ENCODE measurements around the gene NPEPL1.

NPEPL1 gene

DNA sequence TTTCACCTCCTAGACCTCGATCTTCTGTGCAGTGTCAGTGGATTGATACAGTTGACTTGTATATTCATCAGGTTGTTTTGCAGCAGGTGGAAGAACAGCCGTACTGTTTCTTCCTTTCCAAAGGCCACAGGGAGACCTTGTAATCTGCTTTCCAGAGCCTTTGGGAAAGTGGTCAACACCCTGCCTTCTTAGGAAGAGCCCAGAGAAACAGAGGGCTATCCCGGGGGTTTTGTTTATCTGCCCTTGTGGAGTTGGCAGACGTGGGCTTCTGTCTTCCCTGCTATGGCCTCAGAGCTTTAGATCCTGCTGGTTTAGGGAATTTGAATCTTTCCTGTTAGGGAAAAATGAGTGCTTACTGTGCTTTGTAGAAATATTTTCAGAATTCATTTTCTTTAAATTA lies 21.9 kb upstream of the NPEPL1 start:
- TF ChIP-seq, protein P1, sequence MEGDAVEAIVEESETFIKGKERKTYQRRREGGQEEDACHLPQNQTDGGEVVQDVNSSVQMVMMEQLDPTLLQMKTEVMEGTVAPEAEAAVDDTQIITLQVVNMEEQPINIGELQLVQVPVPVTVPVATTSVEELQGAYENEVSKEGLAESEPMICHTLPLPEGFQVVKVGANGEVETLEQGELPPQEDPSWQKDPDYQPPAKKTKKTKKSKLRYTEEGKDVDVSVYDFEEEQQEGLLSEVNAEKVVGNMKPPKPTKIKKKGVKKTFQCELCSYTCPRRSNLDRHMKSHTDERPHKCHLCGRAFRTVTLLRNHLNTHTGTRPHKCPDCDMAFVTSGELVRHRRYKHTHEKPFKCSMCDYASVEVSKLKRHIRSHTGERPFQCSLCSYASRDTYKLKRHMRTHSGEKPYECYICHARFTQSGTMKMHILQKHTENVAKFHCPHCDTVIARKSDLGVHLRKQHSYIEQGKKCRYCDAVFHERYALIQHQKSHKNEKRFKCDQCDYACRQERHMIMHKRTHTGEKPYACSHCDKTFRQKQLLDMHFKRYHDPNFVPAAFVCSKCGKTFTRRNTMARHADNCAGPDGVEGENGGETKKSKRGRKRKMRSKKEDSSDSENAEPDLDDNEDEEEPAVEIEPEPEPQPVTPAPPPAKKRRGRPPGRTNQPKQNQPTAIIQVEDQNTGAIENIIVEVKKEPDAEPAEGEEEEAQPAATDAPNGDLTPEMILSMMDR (IDR thresholded peaks at IDR 0.05) = no peak

DNA sequence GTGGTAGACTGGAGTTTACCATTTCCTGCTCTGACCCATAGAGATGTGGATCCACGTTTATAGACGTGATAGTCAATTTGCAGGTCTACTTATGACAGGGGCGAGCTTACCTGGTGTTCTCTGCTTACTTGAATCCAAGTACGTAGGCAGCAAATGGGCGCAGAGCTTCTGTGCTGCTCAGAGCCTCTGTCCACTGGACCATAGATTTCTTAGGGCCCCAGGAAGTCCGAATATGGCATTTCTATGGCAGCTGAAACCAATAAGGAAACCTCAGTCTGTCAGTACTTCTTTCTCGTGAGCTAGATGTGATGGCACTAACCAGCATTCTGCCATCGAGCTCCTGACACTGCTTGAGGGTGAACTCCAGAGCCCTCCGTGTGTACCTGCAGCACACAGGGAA lies 19.5 kb upstream of the NPEPL1 start:
- TF ChIP-seq, protein P1 (IDR thresholded peaks at IDR 0.05) = no peak

DNA sequence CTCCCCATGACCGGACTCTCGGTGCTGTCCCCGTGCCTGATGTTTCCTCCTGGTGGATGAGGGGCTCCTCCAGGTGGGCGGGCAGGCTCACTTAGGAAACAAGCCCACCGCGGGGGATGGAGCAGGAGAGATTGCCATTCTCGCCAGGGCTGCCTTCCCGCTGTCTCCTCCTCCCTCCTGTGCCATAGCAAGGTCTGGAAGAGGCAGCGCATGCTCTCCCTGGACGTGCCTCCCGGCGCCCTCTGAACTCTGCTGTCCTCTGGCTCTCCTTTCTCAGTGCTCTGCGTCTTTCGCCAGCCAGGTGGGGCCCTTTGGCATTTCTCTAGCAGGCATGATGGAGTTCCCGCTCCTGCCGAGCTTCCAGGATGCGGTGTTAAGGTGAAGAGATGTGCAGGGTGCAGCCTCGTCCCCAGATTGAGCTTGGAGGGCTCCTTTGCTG lies 17.4 kb upstream of the NPEPL1 start:
- TF ChIP-seq, protein P1 (IDR thresholded peaks at IDR 0.05) = no peak

DNA sequence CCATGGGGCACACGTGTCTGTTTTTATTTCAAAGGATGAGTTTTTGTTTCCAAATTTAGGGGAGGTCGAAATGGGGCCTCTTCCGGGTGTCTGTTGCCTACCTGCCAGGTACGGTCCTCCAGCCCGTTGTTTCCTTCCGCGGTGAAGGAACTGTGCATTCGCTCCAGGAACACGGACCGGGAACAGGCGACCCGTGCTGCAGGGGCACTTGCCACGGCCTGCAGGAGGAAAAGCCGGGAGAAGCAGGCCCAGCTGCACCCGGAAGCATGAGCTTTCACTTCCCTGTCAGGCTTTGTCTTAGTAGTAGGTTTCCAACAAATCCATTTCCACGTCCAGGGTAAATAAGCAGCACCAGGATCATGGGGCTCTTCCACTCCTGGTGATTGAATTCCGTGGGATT lies 17.0 kb upstream of the NPEPL1 start:
- TF ChIP-seq, protein P1 (IDR thresholded peaks at IDR 0.05) = no peak

DNA sequence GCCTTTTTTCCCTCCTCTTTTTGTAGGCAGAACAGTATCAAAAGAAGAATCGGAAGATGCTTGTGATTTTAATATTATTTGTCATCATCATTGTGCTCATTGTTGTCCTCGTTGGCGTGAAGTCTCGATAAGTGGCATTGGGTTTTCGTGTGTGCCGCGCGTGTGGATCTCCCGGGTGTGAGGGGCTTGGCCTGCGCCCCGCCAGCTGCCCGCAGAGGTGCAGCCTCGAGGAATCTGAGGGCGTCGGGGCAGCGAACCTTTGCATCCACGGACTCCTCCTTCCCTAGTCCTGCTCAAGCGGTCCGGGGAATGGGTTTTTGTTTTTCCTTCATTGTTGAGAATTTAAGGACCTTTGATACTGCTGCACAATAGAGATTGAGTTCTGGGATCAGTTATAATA lies 16.4 kb upstream of the NPEPL1 start:
- TF ChIP-seq, protein P1 (IDR thresholded peaks at IDR 0.05) = no peak

DNA sequence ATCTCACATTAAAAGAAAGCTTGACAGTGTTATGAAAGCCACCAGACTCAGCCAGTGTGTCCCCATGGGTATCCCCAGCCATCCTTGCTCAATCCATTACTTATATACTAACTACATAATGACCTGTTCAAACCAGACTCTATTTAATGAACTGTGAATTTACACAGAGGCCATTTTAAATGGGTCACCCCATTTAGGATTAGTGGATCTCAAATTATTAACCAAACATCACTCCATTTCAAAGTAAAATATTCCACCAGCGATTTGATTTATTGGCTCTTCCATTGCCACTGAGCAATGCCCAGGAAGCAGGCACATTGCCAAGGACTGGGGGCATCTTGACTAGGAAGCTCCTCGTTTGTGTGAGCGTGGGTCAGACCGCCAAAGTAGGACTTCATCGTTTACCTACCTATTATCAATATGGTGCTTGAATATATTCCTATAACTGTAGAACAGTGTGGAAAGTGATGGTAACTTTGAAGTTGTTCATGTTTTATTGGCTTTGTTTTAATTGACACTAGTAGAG lies 15.5 kb upstream of the NPEPL1 start:
- TF ChIP-seq, protein P1 (IDR thresholded peaks at IDR 0.05) = no peak

DNA sequence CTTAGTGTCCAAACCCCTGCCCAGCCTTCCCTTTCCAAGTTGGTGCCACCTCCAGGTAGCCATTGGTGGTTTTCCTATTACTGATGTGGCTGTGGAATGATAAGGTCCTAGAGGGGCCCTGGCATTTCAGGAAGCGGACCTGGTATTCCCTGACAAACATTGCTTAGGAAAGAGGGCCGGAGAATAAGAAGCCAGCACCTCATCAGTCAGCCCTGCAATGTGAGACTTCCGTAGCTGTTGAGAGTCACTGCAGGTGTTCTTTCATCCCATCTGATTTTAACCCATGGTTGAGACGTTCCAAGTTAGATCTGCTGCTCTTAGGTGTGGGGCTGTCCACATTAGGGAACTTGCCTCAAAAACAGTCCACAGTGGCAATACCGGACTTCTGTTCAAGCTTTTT lies 14.8 kb upstream of the NPEPL1 start:
- TF ChIP-seq, protein P1 (IDR thresholded peaks at IDR 0.05) = no peak

DNA sequence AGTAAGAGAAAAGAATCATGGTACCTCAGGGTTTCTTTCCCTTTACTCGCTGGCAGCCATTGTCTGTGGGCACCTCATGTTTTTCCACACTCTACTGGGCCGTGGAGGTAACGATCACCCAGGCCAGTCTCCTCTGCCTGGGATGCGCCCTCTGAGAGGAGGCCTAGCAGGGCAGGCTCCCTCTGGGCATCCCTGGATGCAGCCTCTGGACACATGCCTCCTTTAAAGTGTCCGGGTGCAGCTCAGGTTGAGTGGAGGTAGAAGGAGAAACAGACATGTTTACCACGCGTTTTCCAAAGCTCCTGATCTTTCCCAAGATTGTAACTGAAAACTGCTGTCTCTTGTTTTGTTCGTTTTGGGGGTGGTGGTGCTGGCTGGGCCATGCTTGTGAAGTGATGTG lies 13.8 kb upstream of the NPEPL1 start:
- TF ChIP-seq, protein P1 (IDR thresholded peaks at IDR 0.05) = no peak

All from LNCAP (cell line).